Measurements from ENCODE around the gene ZNF350. TPM values are rescaled to one million over a fixed set of nuclear protein-coding genes. Genes with fewer than 3 reads are reported as not detected.

The ZNF350 gene
- total and polyA plus RNA-seq, 2 of the 13 experiments (the other 11 are each of a cell fraction or from before 2014, with no cell fraction given), result 3.7 to 6.9 TPM

DNA sequence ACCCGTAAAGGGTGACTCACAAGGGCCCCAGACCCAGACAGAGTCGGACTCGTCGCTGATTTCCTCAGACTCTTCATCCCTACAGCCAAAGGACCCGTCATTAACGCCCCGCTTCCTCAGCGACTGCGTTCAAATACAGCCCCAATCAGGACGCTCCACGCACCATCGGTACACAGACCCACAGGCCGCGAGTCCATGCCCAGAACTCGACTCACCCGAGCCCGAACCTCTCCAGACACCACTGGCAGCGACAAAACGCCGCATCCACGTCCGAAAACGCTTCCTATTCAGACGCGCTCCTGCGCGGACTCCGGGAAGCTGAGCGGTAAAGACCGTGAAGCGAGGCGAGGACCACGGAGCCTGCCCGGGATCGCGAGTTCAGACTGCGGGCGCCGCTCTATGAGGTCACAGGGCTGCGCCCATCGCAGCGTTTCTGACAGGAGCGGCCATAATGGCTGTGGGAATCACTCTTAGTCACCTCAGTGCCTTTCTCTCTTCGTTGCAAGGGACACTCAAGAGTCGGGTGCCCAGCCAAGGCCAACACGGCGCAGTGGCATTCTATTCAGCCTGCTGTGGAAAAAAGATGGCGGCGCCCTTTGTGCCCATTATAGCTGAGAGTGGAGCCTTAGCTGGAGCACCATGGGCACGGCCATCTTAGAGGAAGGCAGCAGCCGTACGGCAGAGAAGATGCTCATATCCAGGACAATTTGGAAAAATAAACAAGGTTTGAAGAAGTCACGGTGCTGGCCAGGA is 41.6 kb upstream of the ZNF350 start, which contains the start of gene ZNF614 (continued):
- TF ChIP-seq, protein P1, sequence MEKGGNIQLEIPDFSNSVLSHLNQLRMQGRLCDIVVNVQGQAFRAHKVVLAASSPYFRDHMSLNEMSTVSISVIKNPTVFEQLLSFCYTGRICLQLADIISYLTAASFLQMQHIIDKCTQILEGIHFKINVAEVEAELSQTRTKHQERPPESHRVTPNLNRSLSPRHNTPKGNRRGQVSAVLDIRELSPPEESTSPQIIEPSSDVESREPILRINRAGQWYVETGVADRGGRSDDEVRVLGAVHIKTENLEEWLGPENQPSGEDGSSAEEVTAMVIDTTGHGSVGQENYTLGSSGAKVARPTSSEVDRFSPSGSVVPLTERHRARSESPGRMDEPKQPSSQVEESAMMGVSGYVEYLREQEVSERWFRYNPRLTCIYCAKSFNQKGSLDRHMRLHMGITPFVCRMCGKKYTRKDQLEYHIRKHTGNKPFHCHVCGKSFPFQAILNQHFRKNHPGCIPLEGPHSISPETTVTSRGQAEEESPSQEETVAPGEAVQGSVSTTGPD (CRISPR knock-in tag; IDR thresholded peaks at IDR 0.05), result peak; percentile 59; the same call in 1 of the 2 replicates
- TF ChIP-seq SRY (CRISPR knock-in tag; IDR thresholded peaks at IDR 0.05) (no peak; the same call in 1 of the 2 replicates), FLYWCH1 (CRISPR knock-in tag; IDR thresholded peaks at IDR 0.05) (no peak), HOXA3 (CRISPR knock-in tag; IDR thresholded peaks at IDR 0.05) (peak; percentile 99), ZNF264 (CRISPR knock-in tag; IDR thresholded peaks at IDR 0.05) (0 out of 2 replicates have a peak, but pooled peaks have one; percentile 63), ERF (CRISPR knock-in tag; IDR thresholded peaks at IDR 0.05) (peak; percentile 83), ZNF251 (CRISPR knock-in tag; IDR thresholded peaks at IDR 0.05) (no peak), PHF20 (CRISPR knock-in tag; IDR thresholded peaks at IDR 0.05) (peak; percentile 91), MATR3 (CRISPR knock-in tag; IDR thresholded peaks at IDR 0.05) (no peak), PAF1 (CRISPR knock-in tag; IDR thresholded peaks at IDR 0.05) (no peak), SMC3 (IDR thresholded peaks at IDR 0.05; ENCODE audit: low read length) (no peak), NBN (conservative IDR thresholded peaks at IDR 0.05) (no peak), GATAD1 (CRISPR knock-in tag; IDR thresholded peaks at IDR 0.05) (peak; percentile 95), RXRB (CRISPR knock-in tag; IDR thresholded peaks at IDR 0.05; ENCODE audit: borderline replicate concordance) (peak; percentile 42; the same call in 1 of the 2 replicates), KDM4B (CRISPR knock-in tag; IDR thresholded peaks at IDR 0.05) (no peak; the same call in 1 of the 2 replicates), BCL6 (CRISPR knock-in tag; IDR thresholded peaks at IDR 0.05) (peak; percentile 44), EED (CRISPR knock-in tag; IDR thresholded peaks at IDR 0.05) (peak; percentile 93), HMGA1 (CRISPR knock-in tag; conservative IDR thresholded peaks at IDR 0.05) (no peak)
- TF ChIP-seq, protein P2, sequence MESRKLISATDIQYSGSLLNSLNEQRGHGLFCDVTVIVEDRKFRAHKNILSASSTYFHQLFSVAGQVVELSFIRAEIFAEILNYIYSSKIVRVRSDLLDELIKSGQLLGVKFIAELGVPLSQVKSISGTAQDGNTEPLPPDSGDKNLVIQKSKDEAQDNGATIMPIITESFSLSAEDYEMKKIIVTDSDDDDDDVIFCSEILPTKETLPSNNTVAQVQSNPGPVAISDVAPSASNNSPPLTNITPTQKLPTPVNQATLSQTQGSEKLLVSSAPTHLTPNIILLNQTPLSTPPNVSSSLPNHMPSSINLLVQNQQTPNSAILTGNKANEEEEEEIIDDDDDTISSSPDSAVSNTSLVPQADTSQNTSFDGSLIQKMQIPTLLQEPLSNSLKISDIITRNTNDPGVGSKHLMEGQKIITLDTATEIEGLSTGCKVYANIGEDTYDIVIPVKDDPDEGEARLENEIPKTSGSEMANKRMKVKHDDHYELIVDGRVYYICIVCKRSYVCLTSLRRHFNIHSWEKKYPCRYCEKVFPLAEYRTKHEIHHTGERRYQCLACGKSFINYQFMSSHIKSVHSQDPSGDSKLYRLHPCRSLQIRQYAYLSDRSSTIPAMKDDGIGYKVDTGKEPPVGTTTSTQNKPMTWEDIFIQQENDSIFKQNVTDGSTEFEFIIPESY (CRISPR knock-in tag; IDR thresholded peaks at IDR 0.05), result no peak
- TF ChIP-seq, protein P3, sequence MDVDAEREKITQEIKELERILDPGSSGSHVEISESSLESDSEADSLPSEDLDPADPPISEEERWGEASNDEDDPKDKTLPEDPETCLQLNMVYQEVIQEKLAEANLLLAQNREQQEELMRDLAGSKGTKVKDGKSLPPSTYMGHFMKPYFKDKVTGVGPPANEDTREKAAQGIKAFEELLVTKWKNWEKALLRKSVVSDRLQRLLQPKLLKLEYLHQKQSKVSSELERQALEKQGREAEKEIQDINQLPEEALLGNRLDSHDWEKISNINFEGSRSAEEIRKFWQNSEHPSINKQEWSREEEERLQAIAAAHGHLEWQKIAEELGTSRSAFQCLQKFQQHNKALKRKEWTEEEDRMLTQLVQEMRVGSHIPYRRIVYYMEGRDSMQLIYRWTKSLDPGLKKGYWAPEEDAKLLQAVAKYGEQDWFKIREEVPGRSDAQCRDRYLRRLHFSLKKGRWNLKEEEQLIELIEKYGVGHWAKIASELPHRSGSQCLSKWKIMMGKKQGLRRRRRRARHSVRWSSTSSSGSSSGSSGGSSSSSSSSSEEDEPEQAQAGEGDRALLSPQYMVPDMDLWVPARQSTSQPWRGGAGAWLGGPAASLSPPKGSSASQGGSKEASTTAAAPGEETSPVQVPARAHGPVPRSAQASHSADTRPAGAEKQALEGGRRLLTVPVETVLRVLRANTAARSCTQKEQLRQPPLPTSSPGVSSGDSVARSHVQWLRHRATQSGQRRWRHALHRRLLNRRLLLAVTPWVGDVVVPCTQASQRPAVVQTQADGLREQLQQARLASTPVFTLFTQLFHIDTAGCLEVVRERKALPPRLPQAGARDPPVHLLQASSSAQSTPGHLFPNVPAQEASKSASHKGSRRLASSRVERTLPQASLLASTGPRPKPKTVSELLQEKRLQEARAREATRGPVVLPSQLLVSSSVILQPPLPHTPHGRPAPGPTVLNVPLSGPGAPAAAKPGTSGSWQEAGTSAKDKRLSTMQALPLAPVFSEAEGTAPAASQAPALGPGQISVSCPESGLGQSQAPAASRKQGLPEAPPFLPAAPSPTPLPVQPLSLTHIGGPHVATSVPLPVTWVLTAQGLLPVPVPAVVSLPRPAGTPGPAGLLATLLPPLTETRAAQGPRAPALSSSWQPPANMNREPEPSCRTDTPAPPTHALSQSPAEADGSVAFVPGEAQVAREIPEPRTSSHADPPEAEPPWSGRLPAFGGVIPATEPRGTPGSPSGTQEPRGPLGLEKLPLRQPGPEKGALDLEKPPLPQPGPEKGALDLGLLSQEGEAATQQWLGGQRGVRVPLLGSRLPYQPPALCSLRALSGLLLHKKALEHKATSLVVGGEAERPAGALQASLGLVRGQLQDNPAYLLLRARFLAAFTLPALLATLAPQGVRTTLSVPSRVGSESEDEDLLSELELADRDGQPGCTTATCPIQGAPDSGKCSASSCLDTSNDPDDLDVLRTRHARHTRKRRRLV (CRISPR knock-in tag; IDR thresholded peaks at IDR 0.05), result peak; percentile 87
- TF ChIP-seq, protein P4, sequence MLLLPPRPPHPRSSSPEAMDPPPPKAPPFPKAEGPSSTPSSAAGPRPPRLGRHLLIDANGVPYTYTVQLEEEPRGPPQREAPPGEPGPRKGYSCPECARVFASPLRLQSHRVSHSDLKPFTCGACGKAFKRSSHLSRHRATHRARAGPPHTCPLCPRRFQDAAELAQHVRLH (CRISPR knock-in tag; IDR thresholded peaks at IDR 0.05; ENCODE audit: borderline replicate concordance, low read depth), result peak; percentile 97

Data from HepG2 (cell line).